ENCODE data around the gene LANCL3. TPM values are rescaled to one million over a fixed set of nuclear protein-coding genes. Genes with fewer than 3 reads are reported as not detected.

The LANCL3 gene
- total and polyA plus RNA-seq, 11 donors = 0.08 to 2.2 (median 0.24) TPM

DNA sequence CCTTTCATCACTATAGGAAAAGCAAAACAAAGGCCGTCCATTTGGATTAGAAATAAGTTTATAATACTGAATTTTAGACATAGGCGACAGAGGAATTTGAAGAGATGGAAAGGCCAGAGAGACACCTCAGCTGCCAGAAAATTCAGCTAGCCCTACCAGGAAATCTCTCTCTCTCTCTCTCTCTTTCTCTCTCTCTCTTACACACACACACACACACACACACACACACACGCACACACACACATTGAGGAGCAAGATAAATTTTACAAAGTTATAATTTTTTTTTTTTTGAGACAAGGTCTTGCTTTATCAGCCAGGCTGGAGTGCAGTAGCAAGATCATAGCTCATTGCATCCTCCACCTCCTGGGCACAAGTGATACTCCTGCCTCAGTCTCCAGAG, 115.5 kb downstream of the LANCL3 start:
- intact Hi-C loops (cut with DNase I) = loop anchor here in 2 of 10 donors (10.0 kb wide), 2 partner anchors 82 to 112 kb away; partner anchors contain the start of gene LANCL3 (in 1 of the 2)
- no peak for TF ChIP-seq POLR2A (IDR thresholded peaks at IDR 0.05)
- TF ChIP-seq, protein P1, sequence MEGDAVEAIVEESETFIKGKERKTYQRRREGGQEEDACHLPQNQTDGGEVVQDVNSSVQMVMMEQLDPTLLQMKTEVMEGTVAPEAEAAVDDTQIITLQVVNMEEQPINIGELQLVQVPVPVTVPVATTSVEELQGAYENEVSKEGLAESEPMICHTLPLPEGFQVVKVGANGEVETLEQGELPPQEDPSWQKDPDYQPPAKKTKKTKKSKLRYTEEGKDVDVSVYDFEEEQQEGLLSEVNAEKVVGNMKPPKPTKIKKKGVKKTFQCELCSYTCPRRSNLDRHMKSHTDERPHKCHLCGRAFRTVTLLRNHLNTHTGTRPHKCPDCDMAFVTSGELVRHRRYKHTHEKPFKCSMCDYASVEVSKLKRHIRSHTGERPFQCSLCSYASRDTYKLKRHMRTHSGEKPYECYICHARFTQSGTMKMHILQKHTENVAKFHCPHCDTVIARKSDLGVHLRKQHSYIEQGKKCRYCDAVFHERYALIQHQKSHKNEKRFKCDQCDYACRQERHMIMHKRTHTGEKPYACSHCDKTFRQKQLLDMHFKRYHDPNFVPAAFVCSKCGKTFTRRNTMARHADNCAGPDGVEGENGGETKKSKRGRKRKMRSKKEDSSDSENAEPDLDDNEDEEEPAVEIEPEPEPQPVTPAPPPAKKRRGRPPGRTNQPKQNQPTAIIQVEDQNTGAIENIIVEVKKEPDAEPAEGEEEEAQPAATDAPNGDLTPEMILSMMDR (IDR thresholded peaks at IDR 0.05) = no peak
- ATAC-seq (no peak), DNase-seq (no peak)
- H3K9me3 ChIP-seq = no peaks in the 10 kb centered on the region
- peak overlapping the region in 5 of 12 donors; percentile 48 to 63 (median 57) for H3K4me3 ChIP-seq
- peaks cover 0 to 14% (median 0%) of the 10 kb centered on the region in 9 donors for H3K27me3 ChIP-seq
- 74 to 79% (median 76%) methylated on average over 3 of the region's 3 CpGs for WGBS, 4 donors
- H3K4me1 ChIP-seq = peaks cover 0 to 3% (median 0%) of the 10 kb centered on the region in 12 donors
- H3K36me3 ChIP-seq = no peaks in the 10 kb centered on the region
- H3K27ac ChIP-seq = peak overlapping the region in 5 of 12 donors; percentile 4 to 86 (median 83)

DNA sequence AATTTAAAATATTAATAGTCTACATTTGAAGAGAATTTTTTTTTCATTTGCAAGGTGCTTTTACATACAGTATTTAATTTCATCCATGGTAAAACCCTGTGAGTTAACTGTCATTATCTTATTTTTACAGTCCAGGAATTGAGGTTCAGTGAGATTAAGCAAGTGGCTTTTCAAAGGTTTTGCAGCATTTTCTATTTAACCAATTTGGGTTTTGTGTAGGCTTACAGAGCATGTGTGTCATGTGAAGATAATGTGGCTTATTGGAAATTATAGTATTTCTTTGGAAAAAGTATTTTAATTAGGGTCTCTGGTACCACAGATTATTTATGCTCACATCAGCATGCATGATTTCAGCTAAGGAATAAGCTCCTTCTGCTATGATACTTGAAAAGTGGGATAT, 118.7 kb downstream of the LANCL3 start:
- Histone ChIP-seq H3K9me3 (no peaks in the 10 kb centered on the region), H3K27ac (peak overlapping the region in 1 of 12 donors; percentile 53), H3K4me3 (no peak overlapping the region), H3K36me3 (no peaks in the 10 kb centered on the region), H3K27me3 (peaks cover 0 to 14% (median 0%) of the 10 kb centered on the region in 9 donors), H3K4me1 (peaks cover 0 to 3% (median 0%) of the 10 kb centered on the region in 12 donors)
- ATAC-seq = no peak
- intact Hi-C loops (cut with DNase I) = no loop called here
- DNase-seq = no peak
- TF ChIP-seq, protein P1 (IDR thresholded peaks at IDR 0.05) = no peak
- TF ChIP-seq POLR2A (IDR thresholded peaks at IDR 0.05) = no peak

DNA sequence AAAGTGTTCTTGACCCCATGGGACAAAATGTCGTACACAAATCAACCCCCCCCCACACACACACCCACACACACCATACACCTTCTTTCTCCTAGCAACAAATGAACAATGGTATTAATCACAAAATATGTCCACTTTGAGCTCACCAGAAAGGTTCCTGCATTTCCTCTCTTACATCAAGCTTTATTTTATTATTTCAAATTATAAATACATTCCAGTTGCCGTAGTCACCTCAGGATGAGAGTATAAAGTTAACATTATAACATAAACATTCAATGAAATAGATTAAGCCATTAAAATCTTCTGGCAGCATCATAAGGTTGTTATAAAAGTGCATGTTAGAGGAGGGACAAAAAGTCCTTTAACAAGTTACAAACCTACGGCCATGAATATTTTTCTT, 121.5 kb downstream of the LANCL3 start:
- no peak for TF ChIP-seq POLR2A (IDR thresholded peaks at IDR 0.05)
- TF ChIP-seq, protein P1 (IDR thresholded peaks at IDR 0.05) = no peak
- WGBS, 4 donors = 78 to 86% (median 82%) methylated on average over 3 of the region's 3 CpGs
- ATAC-seq (no peak), DNase-seq (no peak)
- no peaks in the 10 kb centered on the region for H3K36me3 ChIP-seq
- no peaks in the 10 kb centered on the region for H3K9me3 ChIP-seq
- H3K4me1 ChIP-seq = peaks cover 0 to under 1% (median 0%) of the 10 kb centered on the region in 12 donors
- intact Hi-C loops (cut with DNase I) = no loop called here
- no peak overlapping the region for H3K4me3 ChIP-seq
- H3K27ac ChIP-seq = peak overlapping the region in 1 of 12 donors; percentile 8
- H3K27me3 ChIP-seq = peaks cover 0 to 4% (median 0%) of the 10 kb centered on the region in 9 donors

DNA sequence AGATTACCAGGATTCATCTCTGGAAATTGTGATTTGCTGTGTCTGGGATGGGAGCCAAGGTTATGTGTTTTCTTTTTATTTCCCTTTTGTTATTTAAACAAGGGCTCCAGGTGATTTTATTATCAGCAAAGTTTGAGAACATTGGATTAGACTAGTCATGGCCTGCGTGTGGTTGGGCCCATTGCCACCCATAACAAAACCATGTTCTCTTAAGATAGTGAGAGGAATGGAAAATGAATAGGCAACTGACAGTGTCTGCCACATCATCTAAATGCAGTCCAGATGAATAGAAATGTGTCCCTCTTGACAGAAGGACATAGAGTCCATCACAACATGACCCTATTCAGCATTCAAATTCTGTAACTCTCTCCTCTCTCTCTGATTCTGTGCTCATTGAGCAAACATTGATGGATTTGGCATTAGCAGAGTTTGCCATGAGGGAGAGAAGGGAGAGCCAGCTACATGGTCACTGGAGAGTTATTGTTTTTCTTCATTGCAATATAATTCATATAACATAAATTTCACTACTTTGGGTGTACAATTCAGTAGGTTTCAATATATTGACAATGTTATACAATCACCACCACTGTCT, 125.8 kb downstream of the LANCL3 start:
- Histone ChIP-seq H3K27me3 (no peaks in the 10 kb centered on the region), H3K9me3 (no peaks in the 10 kb centered on the region), H3K4me3 (no peak overlapping the region), H3K36me3 (no peaks in the 10 kb centered on the region), H3K4me1 (peaks cover 0 to 2% (median 0%) of the 10 kb centered on the region in 12 donors), H3K27ac (peak overlapping the region in 3 of 12 donors; percentile 4 to 34 (median 21))
- 19 to 35% (median 27%) methylated on average over 1 of the region's 1 CpG for WGBS, 4 donors
- intact Hi-C loops (cut with DNase I) = no loop called here
- no peak for DNase-seq
- no peak for TF ChIP-seq POLR2A (IDR thresholded peaks at IDR 0.05)
- TF ChIP-seq, protein P1 (IDR thresholded peaks at IDR 0.05) = no peak
- ATAC-seq = peak; percentile 28 to 85 (median 70)

All from heart left ventricle (tissue), 16 donors.